Stomach (tissue), 4 donors: ENCODE results near the gene ASCC3.

Experiments used
- CTCF ChIP-seq, 7 experiments: fragments of 450-650 bp in 4 of 7; fragments of 200-600 bp in 3 of 7; sonication (generic) in 3 of 7; IDR thresholded peaks; one replicate each; pipeline ENCODE4 v1.5.1; 2016 to 2019; ENCODE audit warnings: antibody characterized with exemption in 7 of 7, control low read depth in 2 of 7, mild to moderate bottlenecking in 1 of 7
- POLR2AphosphoS5 ChIP-seq, 3 donors: sonication (generic); formaldehyde crosslinking; IDR thresholded peaks; one replicate each; pipeline ENCODE4 v1.6.1; 2016; ENCODE audit warnings: antibody characterized with exemption in 3 of 3

DNA sequence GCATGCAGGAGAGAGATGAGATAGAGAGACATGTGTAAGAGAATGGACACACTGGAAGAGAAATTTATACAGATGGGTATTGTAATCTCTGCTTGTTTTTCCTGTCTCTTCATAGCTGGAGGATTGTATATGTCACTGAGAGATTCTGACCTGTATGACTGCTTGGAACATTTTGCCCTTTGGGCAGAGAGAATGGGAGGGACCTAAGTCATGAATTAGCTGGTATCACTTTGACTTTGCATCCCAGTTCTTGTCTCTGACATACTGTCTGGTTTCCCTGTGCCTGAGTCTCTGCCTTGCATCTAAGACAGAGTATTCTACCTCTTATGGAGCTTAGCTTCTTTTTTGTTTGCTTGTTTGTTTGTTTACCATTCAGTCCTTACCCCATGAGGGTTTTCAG lies 37.0 kb upstream of the ASCC3 start:
- TF ChIP-seq POLR2AphosphoS5 (IDR thresholded peaks at IDR 0.05) (no peak), CTCF (IDR thresholded peaks at IDR 0.05) (no peak)
